HG02642 (cell line): ENCODE measurements around the gene DCAF4.

ENCODE experiments used
- ATAC-seq: cut with Tn5 transposase; IDR thresholded peaks from one replicate; pipeline ENCODE4 v1.9.1; 2021; ENCODE audit warnings: mild to moderate bottlenecking; ENCODE audit not compliant: unreplicated experiment, poor library complexity

Gene DCAF4

DNA sequence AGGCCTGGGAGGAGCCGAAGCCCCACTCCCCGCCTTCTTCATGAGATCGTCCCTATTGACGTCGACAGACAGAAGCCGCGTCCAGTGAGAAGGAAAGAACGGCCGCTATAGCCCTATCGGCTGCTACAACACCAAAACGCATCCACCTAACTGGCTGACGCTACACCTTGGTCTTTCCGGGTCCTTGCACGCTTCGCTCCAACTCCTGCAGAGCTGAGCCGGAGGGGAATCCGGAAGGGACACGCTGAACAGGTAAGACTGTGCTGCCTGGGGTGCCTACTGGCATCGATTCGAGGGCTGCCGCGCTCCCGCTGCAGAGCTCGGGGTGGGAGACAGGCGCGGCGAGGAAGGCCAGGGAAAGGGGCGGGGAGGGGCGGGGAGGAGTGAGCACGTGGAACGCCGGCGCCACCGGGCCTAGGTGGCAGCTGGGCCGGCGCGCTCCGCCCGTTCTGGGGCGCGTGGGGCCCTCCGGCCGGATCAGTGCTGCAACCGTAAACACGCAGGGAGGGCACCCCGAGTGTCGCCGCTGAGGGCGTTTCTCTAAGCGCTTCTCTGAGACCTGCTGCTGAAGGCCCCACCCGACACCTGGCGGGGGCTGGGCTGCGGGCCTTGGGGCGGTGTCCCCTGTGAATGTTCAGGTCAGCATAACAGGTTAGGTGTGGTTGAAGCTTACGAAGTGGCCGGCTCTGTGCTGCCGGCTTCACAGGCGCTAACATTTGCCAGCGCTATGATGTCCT is at the start of gene DCAF4:
Gene DCAF4, plus strand, starts transcription at position 173 of the 737 bp plus-strand sequence. CDS start 11,515 bp downstream, outside the sequence.
- peak; percentile 98 for ATAC-seq

DNA sequence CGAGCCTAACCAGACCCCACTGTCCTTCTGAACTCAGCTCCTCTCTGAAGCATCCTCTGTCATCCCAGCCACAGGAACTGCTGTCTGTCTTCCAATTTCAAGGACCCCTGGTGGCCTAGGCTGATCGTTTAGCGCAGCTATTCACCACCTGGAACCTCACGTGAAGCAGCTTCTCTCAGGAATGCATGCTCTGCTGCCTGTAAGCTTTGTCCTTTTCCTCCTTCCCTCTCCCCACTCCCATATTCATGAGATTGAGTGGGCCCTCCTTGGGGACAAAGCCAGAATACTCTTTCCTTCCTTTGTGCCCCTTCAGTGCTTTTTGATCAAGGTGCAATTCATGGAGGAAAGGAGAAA is 49.6 kb upstream of the DCAF4 start:
- no peak for ATAC-seq

DNA sequence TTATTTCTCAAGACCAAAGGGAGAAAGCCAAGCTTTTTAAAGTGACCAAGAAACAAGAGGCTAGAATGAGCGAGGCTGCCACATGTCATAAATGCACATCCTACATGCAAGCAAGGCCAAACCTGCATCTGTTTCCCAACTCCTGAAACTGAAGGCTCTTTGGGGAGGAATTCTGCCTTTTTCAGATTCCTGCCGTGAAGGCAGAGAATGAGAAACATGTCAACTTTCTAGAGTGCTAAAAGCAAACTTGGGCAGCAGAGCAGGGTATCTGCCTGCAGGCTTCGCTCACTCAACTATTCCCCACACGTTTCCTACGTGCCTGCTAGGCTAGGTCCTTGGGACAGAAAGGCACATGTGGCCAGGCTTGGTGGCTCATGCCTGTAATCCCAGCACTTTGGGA is 47.5 kb upstream of the DCAF4 start:
- ATAC-seq: no peak

GRCh38 chr14:72879431-72879830 is 46.8 kb upstream of the DCAF4 start:
- no peak for ATAC-seq

DNA sequence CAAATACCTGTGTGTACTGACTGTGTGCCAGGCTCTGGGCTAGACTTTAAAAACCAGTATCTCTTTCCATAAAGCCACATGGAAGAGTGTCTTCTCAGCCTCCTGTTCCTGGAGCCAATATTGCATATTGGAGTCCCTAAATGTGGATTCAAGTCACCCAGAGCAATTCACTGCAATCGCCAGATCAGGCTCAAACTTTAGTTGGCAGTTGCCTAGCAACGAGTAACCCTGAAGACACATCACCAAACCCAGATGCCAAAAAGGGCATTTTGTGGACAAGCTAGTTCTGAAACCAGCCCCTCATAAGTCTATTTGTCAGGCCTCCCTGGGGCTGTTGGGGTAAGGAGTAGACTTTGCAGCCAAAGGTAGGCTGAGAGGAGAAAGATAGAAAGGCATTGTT is 46.1 kb upstream of the DCAF4 start:
- ATAC-seq: no peak

DNA sequence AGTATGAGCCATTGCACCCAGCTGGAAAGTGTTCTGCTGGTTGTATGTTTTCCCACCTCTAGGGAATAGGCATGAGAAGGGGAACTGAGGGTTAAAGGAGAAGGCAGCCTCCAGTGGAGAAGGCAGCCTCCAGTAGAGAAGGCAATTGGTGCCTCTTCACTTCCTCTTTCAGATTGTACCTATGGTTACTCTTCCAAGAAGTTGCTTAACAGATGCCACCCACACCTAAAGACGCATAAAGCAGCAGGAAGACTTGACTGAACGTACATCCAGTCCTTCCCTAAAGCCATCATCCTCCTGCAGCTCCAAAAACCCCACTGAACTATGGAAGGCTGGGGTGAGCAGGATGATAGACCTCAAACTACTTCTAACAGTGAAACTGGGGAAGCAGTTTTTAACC is 45.4 kb upstream of the DCAF4 start:
- no peak for ATAC-seq

DNA sequence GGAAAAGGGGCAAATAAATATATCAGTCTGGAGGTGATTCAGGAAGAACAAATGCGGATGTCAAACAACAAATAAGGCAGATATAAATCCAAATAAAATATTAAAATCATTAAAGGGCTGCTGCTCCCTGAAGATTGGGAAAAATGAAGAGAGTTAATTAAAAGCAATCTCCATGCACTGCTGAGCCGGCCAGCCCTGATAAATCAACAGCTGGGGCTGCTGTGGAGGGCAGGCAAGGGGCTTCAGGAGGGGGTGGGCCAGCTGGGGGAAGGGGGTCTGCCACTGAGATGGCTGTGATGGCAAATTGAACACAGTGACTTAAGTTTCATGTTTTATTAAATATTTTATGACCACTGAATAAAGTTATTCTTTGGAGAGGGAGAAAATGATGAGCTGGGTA is 44.7 kb upstream of the DCAF4 start:
- ATAC-seq: no peak

DNA sequence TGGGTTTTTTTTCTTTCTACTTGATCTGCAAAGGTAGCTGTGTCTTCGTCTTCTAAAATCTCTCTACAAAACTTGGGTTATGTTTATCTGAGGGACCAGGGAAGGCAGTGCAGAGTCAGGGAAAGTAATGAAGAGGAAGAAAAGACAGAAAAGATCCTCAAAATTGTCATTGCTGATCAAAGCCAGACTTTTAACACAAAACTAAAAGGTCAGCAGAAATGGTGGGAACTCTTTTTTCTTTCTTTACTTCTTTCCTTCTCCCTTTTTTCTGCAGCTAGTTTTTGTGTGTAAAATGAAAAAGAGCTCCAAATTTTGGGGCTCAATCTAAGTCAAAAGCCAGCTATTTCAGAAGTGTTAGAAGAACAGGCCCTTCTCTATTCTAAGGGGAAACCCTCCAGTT is 44.2 kb upstream of the DCAF4 start:
- no peak for ATAC-seq

DNA sequence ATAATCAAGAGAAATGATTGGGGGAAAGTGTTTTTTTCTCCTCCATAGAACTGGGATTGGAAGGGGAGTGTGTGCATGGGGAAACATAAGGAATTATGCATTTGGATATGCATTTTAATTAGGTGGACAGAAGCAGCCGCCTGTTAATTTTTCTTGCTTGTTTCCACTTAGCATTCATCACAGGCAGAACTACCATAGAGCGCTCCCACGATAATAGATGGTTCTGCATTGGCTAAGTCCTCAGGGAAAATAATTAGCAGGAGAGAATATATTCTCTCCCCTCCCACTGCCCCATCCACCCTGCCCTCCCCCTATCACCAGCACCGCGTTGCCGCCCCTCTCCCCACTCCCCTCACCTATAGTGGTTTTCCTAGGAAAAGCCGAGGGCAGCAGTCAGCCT is 43.8 kb upstream of the DCAF4 start:
- no peak for ATAC-seq

DNA sequence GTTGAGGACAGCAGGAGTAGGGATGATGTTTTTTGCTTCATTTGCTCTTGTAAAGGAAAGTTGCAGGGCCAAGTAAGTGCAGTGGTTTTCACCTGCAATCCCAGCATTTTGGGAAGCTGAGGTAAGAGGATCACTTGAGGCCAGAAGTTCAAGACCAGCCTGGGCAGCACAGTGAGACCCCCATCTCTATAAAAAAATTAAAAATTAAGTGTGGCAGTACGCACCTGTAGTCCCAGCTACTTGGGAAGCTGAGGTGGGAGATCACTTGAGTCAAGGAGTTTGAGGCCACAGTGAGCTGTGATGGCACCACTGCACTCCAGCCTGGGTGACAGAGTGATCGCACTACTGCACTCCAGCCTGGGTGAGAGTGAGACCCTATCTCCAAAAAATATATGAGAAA is 43.2 kb upstream of the DCAF4 start:
- ATAC-seq: no peak

DNA sequence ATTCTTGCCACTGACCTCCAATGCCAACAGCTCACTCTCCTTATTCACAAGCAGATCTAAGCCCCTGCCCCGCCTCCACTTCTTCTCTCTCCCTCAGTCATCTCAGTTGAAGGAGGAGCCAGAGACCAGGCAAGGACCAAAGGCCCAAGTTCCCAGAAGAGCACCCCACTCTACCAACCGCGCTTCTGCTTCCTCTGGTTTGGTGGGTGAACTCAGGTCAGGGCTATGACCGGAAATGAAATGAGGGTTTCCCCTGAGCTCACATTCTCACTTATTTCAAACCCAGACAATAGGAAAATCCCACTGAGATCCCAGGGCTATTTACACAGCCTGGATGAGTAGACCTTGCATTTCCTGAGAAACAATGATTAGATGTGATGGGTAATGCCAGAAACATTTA is 42.3 kb upstream of the DCAF4 start:
- ATAC-seq: no peak

DNA sequence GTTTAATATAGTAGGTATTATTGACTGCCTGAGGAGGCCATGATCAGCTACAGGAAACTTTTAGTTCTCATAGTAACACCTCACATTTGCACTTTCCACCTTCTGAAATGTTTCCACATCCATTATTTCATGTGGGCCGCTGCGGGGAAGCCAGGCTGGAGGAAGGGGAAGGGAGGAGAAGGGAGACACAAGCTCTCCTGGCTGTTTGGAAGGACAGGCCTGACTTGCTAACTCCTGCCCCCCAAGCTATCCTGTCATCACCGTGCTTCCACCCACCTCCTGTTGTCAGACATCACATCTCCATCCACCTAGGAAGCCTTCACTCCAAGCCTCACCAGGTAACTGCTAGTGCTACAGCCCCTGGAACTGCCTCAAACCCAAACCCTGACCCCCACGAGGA is 41.9 kb upstream of the DCAF4 start:
- no peak for ATAC-seq

DNA sequence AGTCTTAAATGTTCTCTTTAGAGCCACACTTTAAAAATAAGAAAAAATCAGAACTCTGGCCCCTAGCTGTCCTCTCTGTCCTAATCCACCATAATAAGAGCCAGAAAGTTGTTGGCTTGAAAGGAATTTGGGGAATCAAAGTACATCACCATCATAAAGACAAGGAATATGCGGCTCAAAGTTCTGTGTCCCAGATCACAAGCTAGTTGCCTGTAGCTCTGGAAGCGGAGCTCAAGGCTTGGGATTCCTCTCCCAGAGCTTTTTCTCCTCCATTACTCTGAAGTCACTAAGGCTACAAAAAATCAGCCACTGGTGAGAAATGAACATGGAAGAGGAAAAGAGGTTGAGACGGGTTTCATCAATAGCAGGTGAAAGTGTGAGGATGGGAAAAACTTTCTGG is 38.8 kb upstream of the DCAF4 start:
- ATAC-seq: no peak

- no peak for ATAC-seq
Measured at GRCh38 chr14:72888192-72888591, 38.1 kb upstream of the DCAF4 start.

DNA sequence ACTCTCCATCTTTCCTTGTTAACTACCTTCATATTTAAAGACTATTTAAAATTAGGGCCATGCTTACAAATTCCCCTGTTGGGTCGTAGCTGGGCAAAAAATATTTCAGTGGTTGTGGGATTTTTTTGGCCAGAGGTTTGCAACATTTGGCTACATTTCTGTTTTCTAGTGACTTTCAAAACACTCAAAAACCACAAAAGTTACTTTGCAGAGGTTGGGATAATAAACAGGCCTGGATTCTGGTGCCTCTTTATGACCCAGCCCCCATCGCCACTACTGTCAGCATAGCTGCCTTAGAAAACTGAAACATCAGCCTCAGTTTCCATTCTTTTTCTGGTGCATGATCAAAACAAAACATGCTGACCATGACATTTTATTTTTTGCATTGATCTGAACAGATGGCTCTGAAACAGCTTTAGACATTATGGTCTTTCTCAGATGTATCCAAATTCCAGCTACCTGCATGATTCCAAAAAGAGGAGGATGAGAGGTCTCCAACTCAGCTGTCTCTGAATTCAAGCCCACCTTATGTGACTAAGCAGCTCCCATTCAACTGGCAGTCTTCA is 37.5 kb upstream of the DCAF4 start:
- no peak for ATAC-seq

GRCh38 chr14:72889366-72889765 is 36.9 kb upstream of the DCAF4 start:
- ATAC-seq: no peak

DNA sequence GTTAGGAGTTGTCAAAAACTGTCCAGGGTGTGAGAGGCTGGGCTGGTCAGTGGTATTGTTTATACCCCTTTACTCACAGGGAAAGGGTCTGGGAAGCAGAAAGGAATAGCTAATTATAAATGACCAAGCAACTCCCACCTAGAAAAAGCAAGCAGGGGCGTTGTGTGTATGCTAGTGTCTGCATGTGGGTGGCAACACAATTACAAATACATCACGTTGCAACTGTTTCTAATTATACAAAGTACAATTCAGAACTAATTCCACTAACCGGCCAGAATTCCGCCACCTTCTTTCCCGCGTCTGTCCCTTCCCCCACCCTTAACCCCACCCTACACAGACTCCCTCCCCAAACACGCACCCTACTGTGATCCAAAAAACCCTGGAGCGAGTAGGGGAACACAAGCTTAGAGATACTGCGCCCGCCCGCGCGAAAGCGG is 34.6 kb upstream of the DCAF4 start:
- ATAC-seq: no peak

DNA sequence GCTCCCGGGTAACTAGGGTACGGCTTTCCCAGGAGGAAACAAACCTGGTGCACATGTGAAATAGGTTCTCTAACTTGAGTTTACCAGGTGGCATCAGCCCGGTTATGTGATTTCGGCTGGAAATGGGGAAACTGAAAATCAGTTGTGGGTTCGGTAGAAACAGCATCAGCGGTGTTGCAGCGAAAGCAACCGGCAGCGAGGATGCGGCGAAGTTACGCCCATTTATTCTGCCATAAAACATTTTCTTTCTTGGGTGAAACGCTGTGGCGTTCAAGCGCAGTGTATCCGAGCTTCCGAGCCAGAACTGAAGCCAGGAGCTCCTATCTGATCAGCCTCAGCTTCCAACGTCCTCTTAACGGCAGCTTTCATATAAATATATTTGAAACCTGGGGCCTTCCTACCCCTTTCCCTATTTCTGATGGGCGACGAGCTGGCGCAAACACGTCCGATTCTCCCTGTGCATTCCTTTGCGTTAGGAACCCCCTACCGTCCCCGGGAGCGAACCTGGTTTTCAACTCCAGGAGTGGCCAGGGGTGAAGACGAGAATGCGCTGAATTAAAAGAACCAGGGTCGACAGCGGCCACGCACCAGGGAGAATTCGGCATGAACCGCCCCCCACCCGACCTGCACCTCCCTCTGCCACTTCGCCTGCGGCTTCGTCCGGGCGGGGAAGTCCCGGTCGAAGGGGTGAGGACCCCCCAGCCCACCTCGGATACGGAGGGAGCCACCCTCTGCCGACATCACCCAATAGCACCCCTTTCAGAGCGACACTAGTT is 34.0 kb upstream of the DCAF4 start:
- ATAC-seq: no peak

DNA sequence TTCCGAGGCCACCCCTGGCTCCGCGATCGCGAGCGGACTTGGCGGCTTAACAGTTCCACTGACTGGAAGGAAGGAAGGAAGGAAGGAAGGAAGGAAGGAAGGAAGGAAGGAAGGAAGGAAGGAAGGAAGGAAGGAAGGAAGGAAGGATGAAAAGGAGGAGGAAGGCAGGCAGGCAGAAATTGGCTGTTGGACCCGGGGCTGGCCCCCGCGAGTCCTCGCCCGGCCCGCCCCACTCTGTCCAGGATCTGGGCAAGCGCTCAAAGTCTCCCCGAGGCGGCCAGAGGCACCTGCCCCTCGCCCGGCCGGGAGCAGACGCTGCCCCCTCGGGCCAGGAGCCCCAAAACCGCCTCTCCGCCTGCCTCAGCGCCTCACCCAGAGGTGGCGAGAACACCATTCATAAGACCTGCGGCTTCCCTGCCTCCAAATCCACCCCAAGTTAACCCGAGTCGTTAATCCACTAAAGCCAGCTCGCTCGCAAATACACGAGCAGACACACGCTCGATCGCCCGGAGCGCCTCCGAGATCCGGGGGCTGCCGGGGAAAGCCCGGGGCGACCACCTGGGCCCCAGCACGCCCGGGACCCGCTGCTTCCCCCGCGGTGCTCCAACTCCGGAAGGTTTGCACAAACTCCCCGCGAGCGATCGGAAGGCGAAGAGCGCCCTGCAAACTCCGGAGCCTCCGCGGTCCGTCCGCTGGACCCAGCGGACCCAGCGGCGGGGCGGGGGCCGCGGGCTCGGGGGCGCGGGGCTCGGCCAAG is 33.2 kb upstream of the DCAF4 start:
- ATAC-seq: peak; percentile 20

- ATAC-seq: peak; percentile 99
Measured at GRCh38 chr14:72893636-72894322, 32.5 kb upstream of the DCAF4 start, which contains the start of gene DPF3. TSS of gene DPF3 (minus strand) at chr14:72894101. CDS start at chr14:72894088, 13 bp downstream.
